Muscle of leg (tissue), 11 donors: ENCODE measurements around the gene FBXL13. TPM values are rescaled to one million over a fixed set of nuclear protein-coding genes. Genes with fewer than 3 reads are reported as not detected.
A peak's percentile ranks its signal among the peaks of the same experiment; 100 is the strongest.

ENCODE experiments used
- DNase-seq: peaks from one replicate; pipeline ENCODE4 v3.0.0; 2013
- H3K27ac ChIP-seq: one replicate; pipeline ENCODE4 v1.5.1; 2013; ENCODE audit warnings: mild to moderate bottlenecking, low read length, control low read depth
- H3K27me3 ChIP-seq: one replicate; pipeline ENCODE4 v1.6.1; 2013; ENCODE audit warnings: low read length; ENCODE audit not compliant: control insufficient read depth, insufficient read depth
- H3K36me3 ChIP-seq: one replicate; pipeline ENCODE4 v1.6.1; 2013; ENCODE audit warnings: low read length; ENCODE audit not compliant: control insufficient read depth, insufficient read depth
- H3K4me1 ChIP-seq: one replicate; pipeline ENCODE4 v1.6.1; 2013; ENCODE audit warnings: low read length; ENCODE audit not compliant: control insufficient read depth, insufficient read depth
- H3K4me3 ChIP-seq: one replicate; pipeline ENCODE4 v1.5.1; 2013; ENCODE audit warnings: low read length, control low read depth
- H3K9me3 ChIP-seq: replicated peaks from 2 replicates; pipeline ENCODE4 v1.6.1; 2013; ENCODE audit warnings: low read depth, low read length; ENCODE audit not compliant: control insufficient read depth
- WGBS: methylation state at CpG from one replicate; pipeline ENCODE4 v1.1.5; 2013; ENCODE audit warnings: missing lambda C conversion rate; ENCODE audit not compliant: insufficient coverage; 5-methylcytosine and 5-hydroxymethylcytosine counted together
- polyA plus RNA-seq, 8 donors: library from polyadenylated mRNA; unstranded; fragments of 120-200 nt; gene quantifications; one replicate each; pipeline versions ENCODE4 v1.2.1 to v1.2.3, GENCODE V29; 2013; ENCODE audit warnings: inconsistent platforms in 1 of 8, low replicate concordance in 1 of 8; ENCODE audit not compliant: insufficient read length in 8 of 8, insufficient read depth in 1 of 8
- total RNA-seq: library from RNA; stranded (reverse); fragments of 120-200 nt; gene quantifications from one replicate; pipeline ENCODE4 v1.2.4, GENCODE V29; 2013

Gene FBXL13
- total and polyA plus RNA-seq, 9 donors: 0.47 to 1.2 (median 0.74) TPM

GRCh38 chr7:102944241-102944640 lies 130.4 kb downstream of the FBXL13 start:
- Histone ChIP-seq H3K36me3 (no peaks in the 10 kb centered on the region), H3K9me3 (no peaks in the 10 kb centered on the region), H3K27me3 (no peaks in the 10 kb centered on the region), H3K4me3 (no peak overlapping the region), H3K27ac (no peak overlapping the region), H3K4me1 (no peaks in the 10 kb centered on the region)
- WGBS: no CpG with 5 or more reads among the region's 4 CpGs
- no peak for DNase-seq

GRCh38 chr7:102943423-102944169 lies 131.0 kb downstream of the FBXL13 start:
- Histone ChIP-seq H3K4me1 (no peaks in the 10 kb centered on the region), H3K36me3 (no peaks in the 10 kb centered on the region), H3K27me3 (no peaks in the 10 kb centered on the region), H3K4me3 (no peak overlapping the region), H3K9me3 (no peaks in the 10 kb centered on the region), H3K27ac (no peak overlapping the region)
- DNase-seq: no peak
- WGBS: 90% methylated on average over 4 of the region's 5 CpGs

GRCh38 chr7:102942868-102943267 lies 131.7 kb downstream of the FBXL13 start:
- peak; percentile 78 for DNase-seq
- Histone ChIP-seq H3K27me3 (no peaks in the 10 kb centered on the region), H3K4me1 (no peaks in the 10 kb centered on the region), H3K9me3 (no peaks in the 10 kb centered on the region), H3K4me3 (no peak overlapping the region), H3K27ac (no peak overlapping the region), H3K36me3 (no peaks in the 10 kb centered on the region)
- no CpG with 5 or more reads among the region's 1 CpG for WGBS

- Histone ChIP-seq H3K9me3 (no peaks in the 10 kb centered on the region), H3K4me1 (no peaks in the 10 kb centered on the region), H3K36me3 (no peaks in the 10 kb centered on the region), H3K27ac (peak overlapping the region; percentile 60), H3K27me3 (no peaks in the 10 kb centered on the region), H3K4me3 (no peak overlapping the region)
- WGBS: no CpG with 5 or more reads among the region's 4 CpGs
- DNase-seq: peak; percentile 50
Observed at GRCh38 chr7:102942181-102942866, 132.3 kb downstream of the FBXL13 start.

- 0% methylated on average over 1 of the region's 1 CpG for WGBS
- DNase-seq: no peak
- no peak overlapping the region for H3K4me3 ChIP-seq
- no peaks in the 10 kb centered on the region for H3K27me3 ChIP-seq
- peak overlapping the region; percentile 36 for H3K27ac ChIP-seq
- H3K9me3 ChIP-seq: no peaks in the 10 kb centered on the region
- H3K36me3 ChIP-seq: peaks cover 3% of the 10 kb centered on the region
- H3K4me1 ChIP-seq: peaks cover 12% of the 10 kb centered on the region
Observed at GRCh38 chr7:102938679-102939078, 135.9 kb downstream of the FBXL13 start.

GRCh38 chr7:102935450-102936115 lies 139.0 kb downstream of the FBXL13 start:
- no peaks in the 10 kb centered on the region for H3K27me3 ChIP-seq
- peaks cover 3% of the 10 kb centered on the region for H3K36me3 ChIP-seq
- WGBS: no CpG with 5 or more reads among the region's 6 CpGs
- H3K27ac ChIP-seq: no peak overlapping the region
- H3K4me3 ChIP-seq: no peak overlapping the region
- DNase-seq: peak; percentile 23
- no peaks in the 10 kb centered on the region for H3K9me3 ChIP-seq
- H3K4me1 ChIP-seq: peaks cover 17% of the 10 kb centered on the region

GRCh38 chr7:102934701-102935100 lies 139.9 kb downstream of the FBXL13 start:
- H3K36me3 ChIP-seq: peaks cover 3% of the 10 kb centered on the region
- H3K27me3 ChIP-seq: no peaks in the 10 kb centered on the region
- WGBS: no CpG with 5 or more reads among the region's 3 CpGs
- H3K4me1 ChIP-seq: peaks cover 17% of the 10 kb centered on the region
- H3K27ac ChIP-seq: peak overlapping the region; percentile 78
- H3K9me3 ChIP-seq: no peaks in the 10 kb centered on the region
- no peak for DNase-seq
- no peak overlapping the region for H3K4me3 ChIP-seq

GRCh38 chr7:102934239-102934638 lies 140.4 kb downstream of the FBXL13 start:
- Histone ChIP-seq H3K36me3 (peaks cover 3% of the 10 kb centered on the region), H3K27me3 (no peaks in the 10 kb centered on the region), H3K4me1 (peaks cover 17% of the 10 kb centered on the region), H3K4me3 (no peak overlapping the region), H3K27ac (peak overlapping the region; percentile 78), H3K9me3 (no peaks in the 10 kb centered on the region)
- no peak for DNase-seq
- WGBS: 58% methylated on average over 6 of the region's 8 CpGs

- Histone ChIP-seq H3K27ac (peak overlapping the region; percentile 78), H3K4me1 (peaks cover 17% of the 10 kb centered on the region), H3K36me3 (peaks cover 3% of the 10 kb centered on the region), H3K4me3 (no peak overlapping the region), H3K9me3 (no peaks in the 10 kb centered on the region), H3K27me3 (no peaks in the 10 kb centered on the region)
- DNase-seq: peak; percentile 89
- WGBS: 17% methylated on average over 9 of the region's 15 CpGs
Observed at GRCh38 chr7:102933763-102934162, 140.8 kb downstream of the FBXL13 start.

- Histone ChIP-seq H3K4me3 (no peak overlapping the region), H3K36me3 (peaks cover 3% of the 10 kb centered on the region), H3K4me1 (peaks cover 17% of the 10 kb centered on the region), H3K27me3 (no peaks in the 10 kb centered on the region), H3K27ac (no peak overlapping the region), H3K9me3 (no peaks in the 10 kb centered on the region)
- WGBS: no CpG with 5 or more reads among the region's 1 CpG
- no peak for DNase-seq
Observed at GRCh38 chr7:102931757-102932156, 142.8 kb downstream of the FBXL13 start.
